Lung (tissue), 12 donors: ENCODE measurements around the gene FOXN1. TPM values are rescaled to one million over a fixed set of nuclear protein-coding genes. Genes with fewer than 3 reads are reported as not detected.
"Not testable (repeated sequence)": the region's sequence is repeated elsewhere in the genome, so short reads cannot be mapped to it uniquely, and the experiment has no call there.

Experiments used
- ATAC-seq: fragments of 200-7000 bp; cut with Tn5 transposase; one replicate; pipeline ENCODE4 v1.9.1; 2020; ENCODE audit warnings: moderate number of reproducible peaks; ENCODE audit not compliant: insufficient read depth, low FRiP score
- DNase-seq, 3 donors: peaks; one replicate each; pipeline ENCODE4 v3.0.0-alpha.2; 2013 to 2017
- H3K27ac ChIP-seq, 2 donors: one replicate each; pipeline ENCODE4 v1.5.1; 2013; ENCODE audit warnings: mild to moderate bottlenecking in 2 of 2, moderate library complexity in 2 of 2, control low read depth in 1 of 2, inconsistent platforms in 1 of 2, low read depth in 1 of 2, low read length in 1 of 2
- H3K27me3 ChIP-seq, 3 donors: one replicate each; pipeline ENCODE4 v1.5.1; 2013; ENCODE audit warnings: low read length in 2 of 3; ENCODE audit not compliant: control insufficient read depth in 3 of 3, insufficient read depth in 3 of 3
- H3K36me3 ChIP-seq, 4 donors: one replicate each; pipeline ENCODE4 v1.5.1; 2013; ENCODE audit warnings: low read length in 4 of 4, mild to moderate bottlenecking in 1 of 4, moderate library complexity in 1 of 4; ENCODE audit not compliant: control insufficient read depth in 4 of 4, insufficient read depth in 4 of 4
- H3K4me1 ChIP-seq, 5 donors: one replicate each; pipeline ENCODE4 v1.5.1; 2013; ENCODE audit warnings: low read length in 5 of 5, mild to moderate bottlenecking in 2 of 5, moderate library complexity in 1 of 5; ENCODE audit not compliant: control insufficient read depth in 5 of 5, insufficient read depth in 5 of 5
- H3K4me3 ChIP-seq: one replicate; pipeline ENCODE4 v1.5.1; 2013; ENCODE audit warnings: mild to moderate bottlenecking, control low read depth, moderate library complexity
- H3K9ac ChIP-seq, 2 donors: one replicate each; pipeline ENCODE4 v1.5.1; 2013; ENCODE audit warnings: low read length in 2 of 2, control low read depth in 1 of 2; ENCODE audit not compliant: insufficient read depth in 1 of 2
- H3K9me3 ChIP-seq, 4 donors: one replicate each; pipeline ENCODE4 v1.5.1; 2013; ENCODE audit warnings: low read length in 3 of 4, mild to moderate bottlenecking in 1 of 4, moderate library complexity in 1 of 4; ENCODE audit not compliant: control insufficient read depth in 4 of 4, insufficient read depth in 3 of 4
- CTCF ChIP-seq: IDR thresholded peaks from 2 replicates; pipeline ENCODE4 v1.5.1; 2012; ENCODE audit warnings: mild to moderate bottlenecking; ENCODE audit errors: control extremely low read depth, extremely low read depth
- WGBS, 2 donors: extraction: QIAGEN DNeasy Blood & Tissue Kit; methylation state at CpG; one replicate each; pipeline ENCODE4 v1.1.7; 2013; 5-methylcytosine and 5-hydroxymethylcytosine counted together
- polyA plus RNA-seq, 2 donors: library from polyadenylated mRNA; stranded (reverse); fragments of 200-250 nt; gene quantifications; one replicate each; pipeline ENCODE4 v1.2.1, GENCODE V29; 2013
- total RNA-seq, 2 donors: library from RNA; depleted of rRNA in 1 of 2; stranded (reverse); fragments of >200 nt in 1 of 2; gene quantifications; one replicate each; pipeline ENCODE4 v1.2.1, GENCODE V29; 2014 to 2021
- donor health status: control.
- donor health status: control.
- donor health status: Bipolar disorder and iron deficiency.
- donor health status: healthy.
- donor health status: DM: yes; HTN: yes; CAD: no.

FOXN1 gene
- total and polyA plus RNA-seq, 4 donors = 0.13 to 0.25 (median 0.18) TPM; not detected in 1

- H3K4me1 ChIP-seq = peaks cover 0 to 27% (median 6%) of the 10 kb centered on the region in 5 donors
- no peak for TF ChIP-seq CTCF
- WGBS, 2 donors = 54% methylated on average over 9 of the region's 9 CpGs
- ATAC-seq = no peak
- H3K36me3 ChIP-seq = no peaks in the 10 kb centered on the region
- no peaks in the 10 kb centered on the region for H3K27me3 ChIP-seq
- peaks cover 0 to 2% (median 0%) of the 10 kb centered on the region in 4 donors for H3K9me3 ChIP-seq
- no peak overlapping the region for H3K27ac ChIP-seq
- H3K9ac ChIP-seq = no peak overlapping the region
- DNase-seq = peak in 1 of 3 donors; percentile 6
- H3K4me3 ChIP-seq = no peak overlapping the region
Observed at GRCh38 chr17:28466001-28466400, 40.1 kb upstream of the FOXN1 start.

GRCh38 chr17:28466521-28467048 lies 39.6 kb upstream of the FOXN1 start:
- peaks cover 0 to 27% (median 10%) of the 10 kb centered on the region in 5 donors for H3K4me1 ChIP-seq
- H3K36me3 ChIP-seq = no peaks in the 10 kb centered on the region
- ATAC-seq = no peak
- no peak overlapping the region for H3K27ac ChIP-seq
- peaks cover 0 to 2% (median 0%) of the 10 kb centered on the region in 4 donors for H3K9me3 ChIP-seq
- peak; percentile 57 to 87 (median 80) for DNase-seq
- H3K27me3 ChIP-seq = no peaks in the 10 kb centered on the region
- no peak for TF ChIP-seq CTCF
- H3K4me3 ChIP-seq = no peak overlapping the region
- H3K9ac ChIP-seq = no peak overlapping the region
- 37 to 56% methylated on average over 5 of the region's 5 CpGs for WGBS, 2 donors

- no peak overlapping the region for H3K4me3 ChIP-seq
- H3K36me3 ChIP-seq = no peaks in the 10 kb centered on the region
- peaks cover 0 to 27% (median 14%) of the 10 kb centered on the region in 5 donors for H3K4me1 ChIP-seq
- 31 to 64% methylated on average over 17 of the region's 17 CpGs for WGBS, 2 donors
- no peak overlapping the region for H3K9ac ChIP-seq
- H3K27me3 ChIP-seq = no peaks in the 10 kb centered on the region
- ATAC-seq = no peak
- H3K9me3 ChIP-seq = peaks cover 0 to 2% (median 0%) of the 10 kb centered on the region in 4 donors
- no peak overlapping the region for H3K27ac ChIP-seq
- peak in 1 of 3 donors; percentile 25 for DNase-seq
- no peak for TF ChIP-seq CTCF
Observed at GRCh38 chr17:28467456-28468025, 38.6 kb upstream of the FOXN1 start.

- H3K36me3 ChIP-seq, H3K27me3 ChIP-seq, H3K4me3 ChIP-seq, DNase-seq, H3K9ac ChIP-seq, H3K27ac ChIP-seq, H3K9me3 ChIP-seq, ATAC-seq: not testable (repeated sequence)
- H3K4me1 ChIP-seq = peaks cover 0 to 27% (median 14%) of the 10 kb centered on the region in 5 donors
- 46 to 78% methylated on average over 16 to 20 of the region's 20 CpGs for WGBS, 2 donors
Observed at GRCh38 chr17:28468033-28468735, 38.0 kb upstream of the FOXN1 start.
